ENCODE measurements around the gene GTF3C5.
A peak's percentile ranks its signal among the peaks of the same experiment; 100 is the strongest.

The GTF3C5 gene

DNA sequence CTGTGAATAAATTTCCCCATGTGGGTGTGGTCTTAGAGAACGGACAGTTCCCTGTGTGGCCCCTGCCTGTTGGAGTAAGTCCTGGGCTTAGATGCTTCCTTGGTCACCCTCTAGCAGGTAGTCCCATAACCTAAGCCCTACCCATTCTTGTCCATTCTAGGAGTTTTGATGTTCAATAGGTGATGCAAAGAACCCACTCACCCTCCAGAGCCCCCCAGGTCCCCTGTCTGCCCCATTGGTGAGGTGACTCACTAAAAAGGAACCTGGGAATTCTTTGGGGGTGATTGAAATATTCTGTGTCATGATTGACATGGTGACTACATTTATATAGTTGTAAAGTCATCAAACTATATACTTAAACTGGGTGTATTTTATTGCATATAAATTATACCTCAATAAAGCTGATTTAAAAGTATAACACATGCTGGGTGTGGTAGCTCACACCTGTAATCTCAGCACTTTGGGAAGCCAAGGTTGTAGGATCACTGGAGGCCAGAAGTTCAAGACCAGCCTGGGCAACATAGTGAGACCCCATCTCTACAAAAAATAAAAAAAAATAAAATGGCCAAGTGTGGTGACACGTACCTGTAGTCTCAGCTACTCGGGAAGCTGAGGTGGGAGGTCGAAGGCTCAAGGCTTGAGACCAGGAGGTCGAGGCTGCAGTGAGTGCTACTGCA lies 20.8 kb upstream of the GTF3C5 start:
- H4K5ac ChIP-seq (ENCODE audit: low read length) = no peak overlapping the region
- no peak overlapping the region for H4K8ac ChIP-seq (ENCODE audit: low read depth, low read length)
- H3K4me1 ChIP-seq (ENCODE audit: control insufficient read depth, low read depth, low read length) = no peaks in the 10 kb centered on the region
- no peak for DNase-seq
- no peaks in the 10 kb centered on the region for H3K79me2 ChIP-seq (ENCODE audit: control insufficient read depth, insufficient read depth, low read length)
- H2AK5ac ChIP-seq (ENCODE audit: low read length) = no peak overlapping the region
- H3K56ac ChIP-seq (ENCODE audit: low read length) = no peak overlapping the region
- H3K23ac ChIP-seq (ENCODE audit: low read length) = no peak overlapping the region
- H3K9ac ChIP-seq (ENCODE audit: low read length) = no peak overlapping the region
- H2BK120ac ChIP-seq (ENCODE audit: low read depth, low read length) = no peak overlapping the region
- no peak overlapping the region for H3K27ac ChIP-seq (ENCODE audit: low read depth, low read length)
- H3K4me3 ChIP-seq (ENCODE audit: low read length) = no peak overlapping the region
- H3K27me3 ChIP-seq (ENCODE audit: insufficient read depth, low read length, poor library complexity) = no peaks in the 10 kb centered on the region
- H3K4ac ChIP-seq (ENCODE audit: low read depth, low read length) = no peak overlapping the region
- H3K18ac ChIP-seq (ENCODE audit: low read length) = no peak overlapping the region
- no peak overlapping the region for H2BK5ac ChIP-seq (ENCODE audit: low read length)
- H3K36me3 ChIP-seq (ENCODE audit: control insufficient read depth, insufficient read depth, low read length) = no peaks in the 10 kb centered on the region
- no CpG with 5 or more reads among the region's 5 CpGs for WGBS (ENCODE audit: extremely low coverage, insufficient coverage, low lambda C conversion rate)
- no peaks in the 10 kb centered on the region for H3K79me1 ChIP-seq (ENCODE audit: low read length)
- H2BK15ac ChIP-seq (replicated peaks; ENCODE audit: low read depth) = no peak overlapping the region
- no peak overlapping the region for H3K4me2 ChIP-seq (ENCODE audit: low read length)

DNA sequence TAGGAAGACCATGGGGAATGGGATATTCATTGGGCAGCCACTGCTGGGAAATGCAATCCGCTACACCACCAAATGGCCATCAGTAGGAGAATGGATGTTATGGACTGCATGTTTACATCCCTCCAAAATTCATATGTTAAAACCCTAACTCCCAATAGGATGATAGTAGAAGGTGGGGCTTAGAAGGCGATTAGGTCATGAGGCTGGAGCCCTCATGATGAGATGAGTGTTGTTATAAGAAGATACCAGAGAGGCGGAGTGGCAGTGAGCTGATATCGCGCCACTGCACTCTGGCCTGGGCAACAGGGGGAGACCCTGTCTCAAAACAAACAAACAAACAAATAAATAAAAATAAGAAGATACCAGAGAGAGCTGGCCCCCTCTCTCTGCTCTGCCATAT lies 16.1 kb upstream of the GTF3C5 start:
- Histone ChIP-seq H3K18ac (ENCODE audit: low read length) (no peak overlapping the region), H3K79me2 (ENCODE audit: control insufficient read depth, insufficient read depth, low read length) (no peaks in the 10 kb centered on the region), H4K5ac (ENCODE audit: low read length) (no peak overlapping the region), H3K56ac (ENCODE audit: low read length) (no peak overlapping the region), H2BK15ac (replicated peaks; ENCODE audit: low read depth) (no peak overlapping the region), H3K23ac (ENCODE audit: low read length) (no peak overlapping the region), H4K8ac (ENCODE audit: low read depth, low read length) (no peak overlapping the region), H3K79me1 (ENCODE audit: low read length) (no peaks in the 10 kb centered on the region), H3K27me3 (ENCODE audit: insufficient read depth, low read length, poor library complexity) (no peaks in the 10 kb centered on the region), H3K27ac (ENCODE audit: low read depth, low read length) (no peak overlapping the region), H3K4me3 (ENCODE audit: low read length) (no peak overlapping the region), H3K9ac (ENCODE audit: low read length) (no peak overlapping the region), H2BK120ac (ENCODE audit: low read depth, low read length) (no peak overlapping the region), H3K4me1 (ENCODE audit: control insufficient read depth, low read depth, low read length) (no peaks in the 10 kb centered on the region), H2AK5ac (ENCODE audit: low read length) (no peak overlapping the region), H3K4ac (ENCODE audit: low read depth, low read length) (no peak overlapping the region), H3K36me3 (ENCODE audit: control insufficient read depth, insufficient read depth, low read length) (no peaks in the 10 kb centered on the region), H2BK5ac (ENCODE audit: low read length) (no peak overlapping the region), H3K4me2 (ENCODE audit: low read length) (no peak overlapping the region)
- WGBS (ENCODE audit: extremely low coverage, insufficient coverage, low lambda C conversion rate) = no CpG with 5 or more reads among the region's 5 CpGs
- DNase-seq = no peak

DNA sequence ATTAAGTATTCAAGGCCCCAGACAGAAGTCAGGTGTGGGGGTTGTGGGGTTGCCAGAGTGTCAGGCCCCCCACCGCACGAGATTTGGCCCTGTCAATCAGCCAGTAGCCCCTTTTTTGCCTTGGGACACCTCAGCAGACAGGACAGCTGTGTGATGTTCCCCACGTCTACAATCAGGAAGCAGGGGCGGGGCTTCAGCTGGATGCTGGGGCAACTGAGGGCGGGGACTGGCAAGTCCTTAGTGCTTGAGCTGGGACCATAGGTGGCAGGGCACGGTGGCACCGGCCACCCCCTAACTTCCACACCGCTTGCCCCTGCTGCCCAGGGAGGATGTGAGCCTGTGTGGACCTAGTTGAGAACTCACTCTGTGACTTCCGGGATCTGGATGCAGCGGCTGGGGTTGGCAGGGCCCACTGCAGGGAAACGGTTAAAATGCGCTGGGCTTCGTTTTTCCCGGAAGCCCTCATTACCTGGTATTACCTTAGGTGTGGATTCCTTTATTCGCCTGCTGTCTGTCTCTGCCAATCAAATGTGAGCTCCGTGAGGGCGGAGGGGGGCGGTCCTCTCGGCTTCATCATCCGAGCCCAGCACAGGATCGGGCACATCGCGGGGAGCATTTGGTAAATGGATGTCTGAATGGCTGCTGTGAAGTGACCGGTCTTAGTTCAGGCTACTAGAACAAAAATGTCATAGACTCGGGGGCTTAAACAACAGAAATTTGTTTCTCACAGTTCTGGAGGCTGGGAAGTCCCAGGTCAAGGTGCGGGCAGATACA lies 7.5 kb upstream of the GTF3C5 start:
- Histone ChIP-seq H3K56ac (ENCODE audit: low read length) (no peak overlapping the region), H2BK120ac (ENCODE audit: low read depth, low read length) (no peak overlapping the region), H3K23ac (ENCODE audit: low read length) (no peak overlapping the region), H2BK15ac (replicated peaks; ENCODE audit: low read depth) (no peak overlapping the region), H3K79me2 (ENCODE audit: control insufficient read depth, insufficient read depth, low read length) (no peaks in the 10 kb centered on the region), H3K4me3 (ENCODE audit: low read length) (no peak overlapping the region), H3K18ac (ENCODE audit: low read length) (no peak overlapping the region), H3K4me1 (ENCODE audit: control insufficient read depth, low read depth, low read length) (no peaks in the 10 kb centered on the region), H3K4me2 (ENCODE audit: low read length) (no peak overlapping the region), H3K9ac (ENCODE audit: low read length) (no peak overlapping the region), H3K27me3 (ENCODE audit: insufficient read depth, low read length, poor library complexity) (no peaks in the 10 kb centered on the region), H3K4ac (ENCODE audit: low read depth, low read length) (no peak overlapping the region), H3K27ac (ENCODE audit: low read depth, low read length) (no peak overlapping the region), H4K8ac (ENCODE audit: low read depth, low read length) (no peak overlapping the region), H2AK5ac (ENCODE audit: low read length) (no peak overlapping the region), H4K5ac (ENCODE audit: low read length) (no peak overlapping the region), H3K79me1 (ENCODE audit: low read length) (no peaks in the 10 kb centered on the region), H3K36me3 (ENCODE audit: control insufficient read depth, insufficient read depth, low read length) (no peaks in the 10 kb centered on the region), H2BK5ac (ENCODE audit: low read length) (no peak overlapping the region)
- no CpG with 5 or more reads among the region's 26 CpGs for WGBS (ENCODE audit: extremely low coverage, insufficient coverage, low lambda C conversion rate)
- no peak for DNase-seq

DNA sequence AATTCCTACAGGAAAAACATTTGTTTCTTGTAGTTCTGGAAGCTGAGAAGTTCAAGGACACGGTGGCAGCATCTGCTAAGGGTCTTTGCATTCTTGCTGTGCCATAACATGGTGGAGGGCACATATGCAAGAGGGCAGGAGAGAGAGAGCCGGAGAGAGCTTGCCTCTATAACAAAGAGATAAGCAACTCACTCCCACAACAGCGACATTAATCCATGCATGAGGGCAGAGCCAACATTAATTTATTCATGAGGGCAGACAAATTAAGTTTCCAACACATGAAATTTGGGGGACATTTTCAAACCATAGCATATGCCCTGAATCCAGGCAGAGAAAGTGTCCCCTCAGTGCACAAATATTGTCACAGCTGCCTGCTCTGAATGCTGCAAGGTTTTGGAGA lies 4.4 kb upstream of the GTF3C5 start:
- H2BK15ac ChIP-seq (replicated peaks; ENCODE audit: low read depth) = no peak overlapping the region
- no peak overlapping the region for H3K23ac ChIP-seq (ENCODE audit: low read length)
- H2BK120ac ChIP-seq (ENCODE audit: low read depth, low read length) = no peak overlapping the region
- no peak overlapping the region for H3K56ac ChIP-seq (ENCODE audit: low read length)
- H3K9ac ChIP-seq (ENCODE audit: low read length) = no peak overlapping the region
- no peak overlapping the region for H3K4me3 ChIP-seq (ENCODE audit: low read length)
- no peaks in the 10 kb centered on the region for H3K79me1 ChIP-seq (ENCODE audit: low read length)
- no peak overlapping the region for H3K27ac ChIP-seq (ENCODE audit: low read depth, low read length)
- H3K4ac ChIP-seq (ENCODE audit: low read depth, low read length) = no peak overlapping the region
- no peak for DNase-seq
- no peak overlapping the region for H2AK5ac ChIP-seq (ENCODE audit: low read length)
- H3K4me2 ChIP-seq (ENCODE audit: low read length) = no peak overlapping the region
- no peak overlapping the region for H4K5ac ChIP-seq (ENCODE audit: low read length)
- peaks cover 4% of the 10 kb centered on the region for H3K79me2 ChIP-seq (ENCODE audit: control insufficient read depth, insufficient read depth, low read length)
- no peaks in the 10 kb centered on the region for H3K4me1 ChIP-seq (ENCODE audit: control insufficient read depth, low read depth, low read length)
- no peaks in the 10 kb centered on the region for H3K27me3 ChIP-seq (ENCODE audit: insufficient read depth, low read length, poor library complexity)
- H3K18ac ChIP-seq (ENCODE audit: low read length) = no peak overlapping the region
- H4K8ac ChIP-seq (ENCODE audit: low read depth, low read length) = no peak overlapping the region
- no peaks in the 10 kb centered on the region for H3K36me3 ChIP-seq (ENCODE audit: control insufficient read depth, insufficient read depth, low read length)
- WGBS (ENCODE audit: extremely low coverage, insufficient coverage, low lambda C conversion rate) = no CpG with 5 or more reads among the region's 3 CpGs
- H2BK5ac ChIP-seq (ENCODE audit: low read length) = no peak overlapping the region

DNA sequence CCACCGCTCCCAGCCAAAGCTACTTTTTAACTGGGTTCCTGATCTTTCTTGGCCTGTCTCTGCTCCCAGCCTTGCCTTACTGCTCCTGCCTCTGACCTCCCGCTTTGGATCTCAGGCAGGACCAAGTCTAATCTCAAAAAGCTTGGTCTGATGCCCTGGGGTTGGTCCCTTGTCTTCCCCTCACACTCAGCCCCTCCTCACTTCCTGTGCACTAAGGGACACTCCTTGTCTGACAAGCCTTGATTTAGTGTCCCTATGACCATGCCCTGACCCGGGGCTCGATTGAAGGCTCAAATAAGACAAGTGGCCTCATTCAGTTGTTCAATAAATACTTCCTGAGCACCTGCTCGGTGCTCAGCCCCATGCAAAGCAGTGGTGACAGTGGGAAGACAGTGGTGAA lies 3.7 kb upstream of the GTF3C5 start:
- no peak overlapping the region for H2AK5ac ChIP-seq (ENCODE audit: low read length)
- H3K27ac ChIP-seq (ENCODE audit: low read depth, low read length) = no peak overlapping the region
- no peak overlapping the region for H3K4me2 ChIP-seq (ENCODE audit: low read length)
- H4K5ac ChIP-seq (ENCODE audit: low read length) = no peak overlapping the region
- H3K4ac ChIP-seq (ENCODE audit: low read depth, low read length) = no peak overlapping the region
- no peak overlapping the region for H3K9ac ChIP-seq (ENCODE audit: low read length)
- H3K23ac ChIP-seq (ENCODE audit: low read length) = no peak overlapping the region
- H3K18ac ChIP-seq (ENCODE audit: low read length) = no peak overlapping the region
- no peaks in the 10 kb centered on the region for H3K4me1 ChIP-seq (ENCODE audit: control insufficient read depth, low read depth, low read length)
- DNase-seq = peak; percentile 14
- H3K27me3 ChIP-seq (ENCODE audit: insufficient read depth, low read length, poor library complexity) = no peaks in the 10 kb centered on the region
- WGBS (ENCODE audit: extremely low coverage, insufficient coverage, low lambda C conversion rate) = no CpG with 5 or more reads among the region's 5 CpGs
- H3K36me3 ChIP-seq (ENCODE audit: control insufficient read depth, insufficient read depth, low read length) = no peaks in the 10 kb centered on the region
- peaks cover 10% of the 10 kb centered on the region for H3K79me2 ChIP-seq (ENCODE audit: control insufficient read depth, insufficient read depth, low read length)
- no peak overlapping the region for H3K4me3 ChIP-seq (ENCODE audit: low read length)
- H4K8ac ChIP-seq (ENCODE audit: low read depth, low read length) = no peak overlapping the region
- no peak overlapping the region for H3K56ac ChIP-seq (ENCODE audit: low read length)
- no peaks in the 10 kb centered on the region for H3K79me1 ChIP-seq (ENCODE audit: low read length)
- no peak overlapping the region for H2BK15ac ChIP-seq (replicated peaks; ENCODE audit: low read depth)
- H2BK120ac ChIP-seq (ENCODE audit: low read depth, low read length) = no peak overlapping the region
- H2BK5ac ChIP-seq (ENCODE audit: low read length) = no peak overlapping the region

All from mesendoderm (in vitro differentiated cells).